SK-N-SH (cell line): ENCODE data around the gene GPR68.

Experiments used
- EP300 ChIP-seq, 2 experiments: IDR thresholded peaks; 2 replicates each; pipeline versions ENCODE4 v1.4.0 to v1.6.1; 2012; ENCODE audit warnings: borderline replicate concordance in 1 of 2, low read depth in 1 of 2, low read length in 1 of 2
- GABPA ChIP-seq: IDR thresholded peaks from 2 replicates; pipeline ENCODE4 v1.4.0; 2012; ENCODE audit warnings: low read depth, mild to moderate bottlenecking
- MEF2A ChIP-seq: IDR thresholded peaks from 2 replicates; pipeline ENCODE4 v1.4.0; 2012; ENCODE audit warnings: low read depth, borderline replicate concordance
- TEAD4 ChIP-seq: IDR thresholded peaks from 2 replicates; pipeline ENCODE4 v1.4.0; 2012; ENCODE audit warnings: mild to moderate bottlenecking, borderline replicate concordance; ENCODE audit not compliant: insufficient read depth
- TF ChIP-seq, protein P1 (sequence below): fragments of 200-600 bp; sonication (generic); IDR thresholded peaks from 2 replicates; pipeline ENCODE4 v1.6.1; 2017; ENCODE audit warnings: antibody characterized with exemption, mild to moderate bottlenecking, moderate library complexity
- TF ChIP-seq, protein P2 (sequence below): IDR thresholded peaks from 2 replicates; pipeline ENCODE4 v1.4.0; 2012; ENCODE audit warnings: low read depth, borderline replicate concordance
- TF ChIP-seq, protein P3 (sequence below): IDR thresholded peaks from 2 replicates; pipeline ENCODE4 v1.4.0; 2012; ENCODE audit warnings: low read depth, borderline replicate concordance
- TF ChIP-seq, protein P4 (sequence below): fragments of 150-350 bp; IDR thresholded peaks from 2 replicates; pipeline ENCODE4 v1.6.1; 2017; ENCODE audit warnings: antibody characterized with exemption, low read length, low read depth, borderline replicate concordance

DNA sequence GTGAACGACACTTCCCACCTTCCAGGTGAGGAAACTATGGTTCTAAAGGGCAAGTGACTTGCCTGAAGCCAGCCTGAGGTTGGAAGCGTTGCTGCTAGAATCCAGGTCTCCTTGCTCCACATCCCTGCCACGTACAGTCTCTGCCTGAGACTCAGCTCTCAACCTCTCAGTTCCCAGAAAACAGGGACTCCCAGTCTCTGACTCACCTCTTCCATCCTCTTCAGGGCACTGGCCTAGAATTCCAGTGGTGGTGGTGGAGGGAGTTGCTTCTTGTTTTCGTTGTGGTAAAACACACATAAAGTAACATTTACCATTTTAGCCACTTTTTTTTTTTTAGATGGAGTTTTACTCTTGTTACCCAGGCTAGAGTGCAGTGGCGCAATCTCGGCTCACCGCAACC lies 7.3 kb downstream of the GPR68 start:
- TF ChIP-seq, protein P1, sequence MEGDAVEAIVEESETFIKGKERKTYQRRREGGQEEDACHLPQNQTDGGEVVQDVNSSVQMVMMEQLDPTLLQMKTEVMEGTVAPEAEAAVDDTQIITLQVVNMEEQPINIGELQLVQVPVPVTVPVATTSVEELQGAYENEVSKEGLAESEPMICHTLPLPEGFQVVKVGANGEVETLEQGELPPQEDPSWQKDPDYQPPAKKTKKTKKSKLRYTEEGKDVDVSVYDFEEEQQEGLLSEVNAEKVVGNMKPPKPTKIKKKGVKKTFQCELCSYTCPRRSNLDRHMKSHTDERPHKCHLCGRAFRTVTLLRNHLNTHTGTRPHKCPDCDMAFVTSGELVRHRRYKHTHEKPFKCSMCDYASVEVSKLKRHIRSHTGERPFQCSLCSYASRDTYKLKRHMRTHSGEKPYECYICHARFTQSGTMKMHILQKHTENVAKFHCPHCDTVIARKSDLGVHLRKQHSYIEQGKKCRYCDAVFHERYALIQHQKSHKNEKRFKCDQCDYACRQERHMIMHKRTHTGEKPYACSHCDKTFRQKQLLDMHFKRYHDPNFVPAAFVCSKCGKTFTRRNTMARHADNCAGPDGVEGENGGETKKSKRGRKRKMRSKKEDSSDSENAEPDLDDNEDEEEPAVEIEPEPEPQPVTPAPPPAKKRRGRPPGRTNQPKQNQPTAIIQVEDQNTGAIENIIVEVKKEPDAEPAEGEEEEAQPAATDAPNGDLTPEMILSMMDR, result no peak
- TF ChIP-seq EP300 (IDR thresholded peaks at IDR 0.05; ENCODE audit: borderline replicate concordance in 1 of 2, low read depth in 1 of 2, low read length in 1 of 2), result no peak
- TF ChIP-seq, protein P2, sequence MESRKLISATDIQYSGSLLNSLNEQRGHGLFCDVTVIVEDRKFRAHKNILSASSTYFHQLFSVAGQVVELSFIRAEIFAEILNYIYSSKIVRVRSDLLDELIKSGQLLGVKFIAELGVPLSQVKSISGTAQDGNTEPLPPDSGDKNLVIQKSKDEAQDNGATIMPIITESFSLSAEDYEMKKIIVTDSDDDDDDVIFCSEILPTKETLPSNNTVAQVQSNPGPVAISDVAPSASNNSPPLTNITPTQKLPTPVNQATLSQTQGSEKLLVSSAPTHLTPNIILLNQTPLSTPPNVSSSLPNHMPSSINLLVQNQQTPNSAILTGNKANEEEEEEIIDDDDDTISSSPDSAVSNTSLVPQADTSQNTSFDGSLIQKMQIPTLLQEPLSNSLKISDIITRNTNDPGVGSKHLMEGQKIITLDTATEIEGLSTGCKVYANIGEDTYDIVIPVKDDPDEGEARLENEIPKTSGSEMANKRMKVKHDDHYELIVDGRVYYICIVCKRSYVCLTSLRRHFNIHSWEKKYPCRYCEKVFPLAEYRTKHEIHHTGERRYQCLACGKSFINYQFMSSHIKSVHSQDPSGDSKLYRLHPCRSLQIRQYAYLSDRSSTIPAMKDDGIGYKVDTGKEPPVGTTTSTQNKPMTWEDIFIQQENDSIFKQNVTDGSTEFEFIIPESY, result no peak
- TF ChIP-seq, protein P3, sequence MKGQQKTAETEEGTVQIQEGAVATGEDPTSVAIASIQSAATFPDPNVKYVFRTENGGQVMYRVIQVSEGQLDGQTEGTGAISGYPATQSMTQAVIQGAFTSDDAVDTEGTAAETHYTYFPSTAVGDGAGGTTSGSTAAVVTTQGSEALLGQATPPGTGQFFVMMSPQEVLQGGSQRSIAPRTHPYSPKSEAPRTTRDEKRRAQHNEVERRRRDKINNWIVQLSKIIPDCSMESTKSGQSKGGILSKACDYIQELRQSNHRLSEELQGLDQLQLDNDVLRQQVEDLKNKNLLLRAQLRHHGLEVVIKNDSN, result no peak
- TF ChIP-seq TEAD4, result no peak
- TF ChIP-seq, protein P4, sequence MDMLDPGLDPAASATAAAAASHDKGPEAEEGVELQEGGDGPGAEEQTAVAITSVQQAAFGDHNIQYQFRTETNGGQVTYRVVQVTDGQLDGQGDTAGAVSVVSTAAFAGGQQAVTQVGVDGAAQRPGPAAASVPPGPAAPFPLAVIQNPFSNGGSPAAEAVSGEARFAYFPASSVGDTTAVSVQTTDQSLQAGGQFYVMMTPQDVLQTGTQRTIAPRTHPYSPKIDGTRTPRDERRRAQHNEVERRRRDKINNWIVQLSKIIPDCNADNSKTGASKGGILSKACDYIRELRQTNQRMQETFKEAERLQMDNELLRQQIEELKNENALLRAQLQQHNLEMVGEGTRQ, result no peak
- TF ChIP-seq MEF2A, result no peak
- no peak for TF ChIP-seq GABPA
